ENCODE results near the gene PPM1D. TPM values are rescaled to one million over a fixed set of nuclear protein-coding genes. Genes with fewer than 3 reads are reported as not detected.

The PPM1D gene
- polyA plus RNA-seq, 3 donors = 3.3 to 8.2 (median 7.0) TPM

DNA sequence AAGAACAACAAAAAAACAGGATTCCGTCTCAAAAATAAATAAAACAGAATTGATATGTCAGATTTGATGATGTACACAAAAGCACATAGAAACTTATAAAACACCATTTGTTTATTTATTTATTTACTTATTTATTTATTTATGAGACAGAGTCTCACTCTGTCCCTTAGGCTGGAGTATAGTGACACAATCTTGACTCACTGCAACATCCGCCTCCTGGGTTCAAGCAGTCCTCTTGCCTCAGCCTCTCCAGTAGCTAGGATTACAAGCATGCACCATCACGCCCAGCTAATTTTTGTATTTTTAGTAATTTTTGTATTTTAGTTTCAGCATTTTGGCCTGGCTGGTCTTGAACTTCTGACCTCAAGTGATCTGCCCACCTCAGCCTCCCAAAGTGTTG, 99.1 kb downstream of the PPM1D start:
- no peak overlapping the region for H3K27ac ChIP-seq (ENCODE audit: low read depth, low read length)
- WGBS, 3 donors = 84 to 99% (median 97%) methylated on average over 3 of the region's 3 CpGs

DNA sequence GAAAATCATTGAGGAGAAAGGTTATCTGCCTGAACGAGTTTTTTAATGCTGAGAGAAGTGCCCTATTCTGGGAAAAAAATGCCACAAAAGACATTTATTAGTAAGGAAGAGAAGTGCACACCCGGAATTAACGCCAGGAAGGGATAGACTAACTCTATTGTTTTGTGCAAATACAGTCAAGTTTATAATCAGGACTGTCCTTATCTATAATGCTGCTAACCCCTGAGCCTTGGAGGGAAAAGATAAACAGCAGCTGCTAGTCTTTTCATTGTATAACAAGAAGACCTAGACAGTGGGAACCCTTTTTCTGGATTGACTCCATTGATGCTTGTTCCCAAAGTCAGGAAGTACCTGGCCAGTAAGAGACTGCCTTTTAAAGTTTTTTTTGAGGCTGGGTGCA, 104.2 kb downstream of the PPM1D start:
- WGBS, 3 donors = 29 to 69% (median 49%) methylated on average over 3 of the region's 3 CpGs
- no peak overlapping the region for H3K27ac ChIP-seq (ENCODE audit: low read depth, low read length)

DNA sequence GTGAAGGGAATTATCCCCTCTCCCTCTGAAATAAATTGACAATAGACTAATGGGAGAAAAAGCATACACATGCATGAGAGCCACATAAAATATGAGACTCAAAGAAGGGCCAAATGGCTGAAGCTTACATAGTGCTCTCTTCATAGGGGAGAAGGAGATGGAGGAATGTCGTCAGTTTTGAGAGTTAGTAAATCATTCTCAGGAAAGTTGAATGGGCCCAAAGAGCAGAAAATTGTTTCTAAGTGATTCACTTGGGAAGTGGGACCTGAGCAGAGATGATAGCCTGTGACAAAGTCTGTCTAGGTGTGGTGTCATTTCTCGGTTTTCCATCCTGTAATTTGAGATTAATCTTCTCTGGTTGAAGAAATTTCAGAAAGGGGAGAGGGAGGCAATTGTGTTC, 112.7 kb downstream of the PPM1D start:
- whole genome bisulfite sequencing, 3 donors = 66 to 94% (median 89%) methylated on average over 2 of the region's 2 CpGs
- H3K27ac ChIP-seq (ENCODE audit: low read depth, low read length) = no peak overlapping the region

DNA sequence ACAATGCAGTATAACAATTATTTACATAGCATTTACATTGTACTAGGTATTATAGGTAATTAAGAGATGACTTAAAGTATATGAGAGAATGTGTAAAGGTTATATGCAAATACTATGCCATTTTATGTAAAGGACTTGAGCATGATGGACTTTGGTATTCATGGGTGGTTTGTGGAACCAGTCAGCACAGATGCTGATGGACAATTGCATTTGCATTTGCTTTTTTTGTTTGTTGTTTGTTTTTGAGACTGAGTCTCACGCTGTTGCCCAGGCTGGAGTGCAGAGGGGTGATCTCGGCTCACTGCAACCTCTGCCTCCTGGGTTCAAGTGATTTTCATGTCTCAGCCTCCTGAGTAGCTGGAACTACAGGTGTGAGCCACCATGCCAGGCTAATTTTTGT, 113.6 kb downstream of the PPM1D start:
- no peak overlapping the region for H3K27ac ChIP-seq (ENCODE audit: low read depth, low read length)
- 95 to 100% (median 95%) methylated on average over 2 of the region's 2 CpGs for WGBS, 3 donors

Other genes starting within 250 kb of the PPM1D start
- 10 to 100 TPM in 2 of 3 donors, 1 to 10 TPM in 1; 6.3 to 20.9 (median 17.3) TPM for gene USP32, start 208.1 kb upstream of the PPM1D start, polyA plus RNA-seq
- gene CHCT1, start 177.7 kb upstream of the PPM1D start, polyA plus RNA-seq = under 1 TPM in 2 of 3 donors, not detected in 1; 0.07 to 0.24 TPM
- gene APPBP2, start 74.0 kb upstream of the PPM1D start, polyA plus RNA-seq = 10 to 100 TPM in 2 of 3 donors, 1 to 10 TPM in 1; 4.6 to 12.6 (median 12.2) TPM
- gene BCAS3, start 77.7 kb downstream of the PPM1D start, polyA plus RNA-seq = 1 to 10 TPM; 5.2 to 8.5 (median 5.4) TPM

All from adipose tissue (tissue), 3 donors.